ACHN (cell line): ENCODE results near the gene TBX21.
"Not testable (repeated sequence)": the region's sequence is repeated elsewhere in the genome, so short reads cannot be mapped to it uniquely, and the experiment has no call there.

Experiments
- DNase-seq: peaks from one replicate; pipeline ENCODE4 v3.0.0-alpha.2; 2015
- in situ Hi-C: cut with HindIII; loops from 2 replicates; pipeline ENCODE4 v1.10.0; 2017; ENCODE audit warnings: low sequenced_read_pairs, low pct_ligation_motif_present, low pct_unique_long_range_greater_than_20kb

TBX21 gene

DNA sequence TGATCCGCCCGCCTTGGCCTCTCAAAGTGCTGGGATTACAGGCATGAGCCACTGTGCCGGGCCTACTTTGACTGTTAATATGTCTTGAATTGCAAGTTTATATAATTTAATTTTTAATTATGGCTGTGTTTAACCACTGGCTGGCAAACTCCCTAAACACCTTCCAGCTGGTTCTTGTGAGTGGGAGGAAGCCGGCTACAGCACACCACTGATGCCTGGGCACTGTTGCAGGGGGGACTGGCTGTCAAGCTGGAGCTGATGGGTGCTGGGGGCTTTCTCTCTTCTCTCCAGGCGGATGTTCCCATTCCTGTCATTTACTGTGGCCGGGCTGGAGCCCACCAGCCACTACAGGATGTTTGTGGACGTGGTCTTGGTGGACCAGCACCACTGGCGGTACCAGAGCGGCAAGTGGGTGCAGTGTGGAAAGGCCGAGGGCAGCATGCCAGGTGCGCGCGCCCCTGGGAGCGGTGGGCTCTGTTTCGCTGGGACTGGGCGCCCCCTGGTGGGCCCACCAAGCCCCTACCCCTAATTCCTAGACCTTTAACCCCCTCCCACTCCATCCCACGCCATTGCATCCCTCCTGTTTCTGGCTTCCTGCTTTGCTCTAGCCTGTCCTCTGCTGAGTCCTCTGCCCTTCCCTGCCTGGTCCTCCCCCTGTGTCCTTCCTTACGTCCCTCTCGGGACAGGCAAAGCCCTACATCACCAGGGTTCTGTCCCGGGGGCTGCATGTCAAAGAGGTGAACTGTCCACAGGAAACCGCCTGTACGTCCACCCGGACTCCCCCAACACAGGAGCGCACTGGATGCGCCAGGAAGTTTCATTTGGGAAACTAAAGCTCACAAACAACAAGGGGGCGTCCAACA lies 9.5 kb downstream of the TBX21 start:
- in situ Hi-C loops: no loop called here
- DNase-seq: peak; percentile 22

DNA sequence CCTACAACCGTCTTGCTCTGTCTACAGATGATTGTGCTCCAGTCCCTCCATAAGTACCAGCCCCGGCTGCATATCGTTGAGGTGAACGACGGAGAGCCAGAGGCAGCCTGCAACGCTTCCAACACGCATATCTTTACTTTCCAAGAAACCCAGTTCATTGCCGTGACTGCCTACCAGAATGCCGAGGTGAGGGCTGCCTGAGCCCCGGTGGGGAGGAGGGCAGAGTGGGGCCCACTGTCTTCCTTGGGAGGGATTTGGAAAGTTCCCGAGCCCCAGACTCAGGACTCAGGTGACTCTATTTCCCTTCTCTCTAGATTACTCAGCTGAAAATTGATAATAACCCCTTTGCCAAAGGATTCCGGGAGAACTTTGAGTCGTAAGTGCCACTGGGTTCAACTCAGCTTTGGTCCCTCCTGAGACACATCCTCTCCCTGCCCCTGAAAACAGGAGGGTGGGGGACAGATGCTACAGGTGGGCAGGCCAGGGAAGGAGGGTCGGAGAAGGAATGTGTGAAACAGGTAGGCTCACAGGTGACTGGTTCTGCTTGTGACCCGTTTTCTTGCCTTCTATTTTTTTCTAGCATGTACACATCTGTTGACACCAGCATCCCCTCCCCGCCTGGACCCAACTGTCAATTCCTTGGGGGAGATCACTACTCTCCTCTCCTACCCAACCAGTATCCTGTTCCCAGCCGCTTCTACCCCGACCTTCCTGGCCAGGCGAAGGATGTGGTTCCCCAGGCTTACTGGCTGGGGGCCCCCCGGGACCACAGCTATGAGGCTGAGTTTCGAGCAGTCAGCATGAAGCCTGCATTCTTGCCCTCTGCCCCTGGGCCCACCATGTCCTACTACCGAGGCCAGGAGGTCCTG lies 11.4 kb downstream of the TBX21 start:
- in situ Hi-C loops: no loop called here
- no peak for DNase-seq

DNA sequence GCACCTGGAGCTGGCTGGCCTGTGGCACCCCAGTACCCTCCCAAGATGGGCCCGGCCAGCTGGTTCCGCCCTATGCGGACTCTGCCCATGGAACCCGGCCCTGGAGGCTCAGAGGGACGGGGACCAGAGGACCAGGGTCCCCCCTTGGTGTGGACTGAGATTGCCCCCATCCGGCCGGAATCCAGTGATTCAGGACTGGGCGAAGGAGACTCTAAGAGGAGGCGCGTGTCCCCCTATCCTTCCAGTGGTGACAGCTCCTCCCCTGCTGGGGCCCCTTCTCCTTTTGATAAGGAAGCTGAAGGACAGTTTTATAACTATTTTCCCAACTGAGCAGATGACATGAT lies 12.0 kb downstream of the TBX21 start:
- DNase-seq: no peak
- in situ Hi-C loops: no loop called here

DNA sequence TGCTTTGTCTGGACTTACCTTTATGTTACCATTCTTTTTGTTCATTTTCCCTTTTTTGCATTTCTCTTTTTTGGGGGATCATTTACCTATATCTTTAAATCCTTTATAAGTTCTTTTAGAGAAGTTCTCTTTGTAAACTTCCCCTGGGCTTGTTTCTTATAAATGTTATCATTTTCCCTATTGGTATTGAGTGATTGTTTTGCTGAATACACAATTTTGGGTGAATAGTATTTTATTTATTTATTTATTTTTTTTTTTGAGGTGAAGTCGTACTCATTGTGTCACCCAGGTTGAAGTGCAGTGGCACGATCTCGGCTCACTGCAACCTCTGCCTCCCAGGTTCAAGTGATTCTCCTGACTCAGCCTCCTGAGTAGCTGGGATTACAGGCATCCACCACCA lies 18.4 kb downstream of the TBX21 start:
- in situ Hi-C loops: no loop called here
- DNase-seq: no peak

DNA sequence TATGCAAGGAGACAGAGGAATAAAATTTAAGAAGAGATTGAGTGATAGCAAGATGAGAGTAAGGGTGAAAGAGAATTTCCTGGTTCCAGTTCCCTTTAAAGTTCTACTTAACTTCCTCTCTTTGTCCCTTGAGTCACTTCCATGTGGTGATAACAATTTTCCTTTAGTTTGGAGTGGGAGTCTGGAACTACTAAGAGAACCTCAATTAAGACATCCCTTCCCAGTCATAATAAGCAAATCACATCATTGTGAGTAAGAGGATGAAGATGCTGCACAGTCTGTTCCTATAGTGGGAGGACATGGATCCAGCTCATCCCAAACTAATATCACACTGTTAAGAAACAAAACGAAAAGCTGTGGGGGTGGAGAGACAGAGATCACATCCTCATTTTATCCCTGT lies 24.4 kb downstream of the TBX21 start:
- DNase-seq: no peak
- in situ Hi-C loops: no loop called here

DNA sequence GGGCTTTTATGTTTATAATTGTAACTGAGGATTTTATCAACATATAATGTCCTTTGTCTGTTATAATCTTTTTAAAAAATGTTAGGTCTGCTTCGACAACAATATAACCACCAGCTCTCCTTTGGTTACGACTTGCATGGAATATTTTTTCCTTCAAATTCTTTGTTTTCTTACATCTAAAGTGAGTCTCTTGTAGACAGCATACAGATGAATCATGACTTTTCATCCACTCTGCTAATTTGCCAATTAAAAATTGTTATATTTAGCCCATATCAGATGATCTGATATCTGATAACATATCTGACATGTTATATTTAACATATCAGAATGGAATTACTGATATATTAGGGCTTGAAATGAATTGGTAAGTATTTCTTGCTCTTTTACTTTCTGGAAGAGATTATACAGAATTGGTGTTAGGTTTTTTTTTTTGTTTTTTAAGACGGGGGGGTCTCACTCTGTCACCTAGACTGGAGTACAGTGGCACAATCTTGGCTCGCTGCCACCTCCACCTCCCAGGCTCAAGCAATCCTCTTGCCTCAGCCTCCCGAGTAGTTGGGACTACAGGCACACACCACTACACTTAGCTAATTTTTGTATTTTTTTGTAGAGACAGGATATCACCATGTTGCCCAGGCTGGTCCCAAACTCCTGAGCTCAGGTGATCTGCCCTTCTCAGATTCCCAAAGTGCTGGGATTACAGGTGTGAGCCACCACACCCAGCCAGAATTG lies 27.5 kb downstream of the TBX21 start:
- no peak for DNase-seq
- in situ Hi-C loops: no loop called here

DNA sequence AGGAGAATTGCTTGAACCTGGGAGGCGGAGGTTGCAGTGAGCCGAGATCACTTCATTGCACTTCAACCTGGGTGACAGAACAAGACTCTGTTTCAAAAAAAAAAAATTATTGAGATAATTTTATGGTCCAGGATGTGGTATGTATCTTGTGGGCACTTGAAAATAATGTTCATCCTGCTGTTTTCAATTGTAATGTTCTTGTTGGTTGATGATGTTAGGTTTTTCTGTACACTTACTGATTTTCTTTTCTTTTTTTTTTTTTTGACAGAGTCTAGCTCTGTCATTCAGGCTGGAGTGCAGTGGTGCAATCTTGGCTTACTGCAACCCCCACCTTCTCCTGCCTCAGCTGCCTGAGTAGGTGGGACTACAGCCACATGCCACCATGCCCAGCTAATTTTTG lies 29.7 kb downstream of the TBX21 start:
- no peak for DNase-seq
- in situ Hi-C loops: no loop called here

DNA sequence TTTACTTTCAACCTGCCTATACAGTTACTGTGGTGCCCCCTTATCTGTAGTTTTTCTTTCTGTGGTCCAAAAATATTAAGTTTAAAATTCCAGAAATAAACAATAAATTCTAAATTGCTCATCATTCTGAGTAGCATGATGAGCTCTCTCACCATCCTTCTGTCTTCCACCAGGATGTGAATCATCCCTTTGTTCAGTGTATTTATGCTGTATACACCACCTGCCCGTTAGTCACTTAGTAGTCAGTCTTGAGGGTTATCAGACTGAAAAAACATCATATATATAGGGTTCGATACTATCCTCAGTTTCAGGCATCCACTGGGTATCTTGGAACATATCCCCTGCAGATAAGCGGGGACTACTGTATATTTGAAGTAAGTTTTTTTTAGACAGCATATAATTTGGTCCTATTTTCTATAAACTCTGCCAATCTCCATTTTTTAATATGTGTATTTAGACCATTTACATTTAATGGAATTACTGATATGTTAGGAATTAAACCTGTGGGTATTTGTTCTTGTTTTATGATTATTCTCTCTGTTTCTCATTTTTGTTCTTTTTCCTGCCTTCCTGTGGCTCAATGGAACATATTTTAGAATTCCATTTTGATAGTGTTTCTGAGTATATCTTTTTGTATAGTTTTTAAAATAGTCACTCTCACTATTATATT lies 31.0 kb downstream of the TBX21 start:
- no peak for DNase-seq
- in situ Hi-C loops: no loop called here

DNA sequence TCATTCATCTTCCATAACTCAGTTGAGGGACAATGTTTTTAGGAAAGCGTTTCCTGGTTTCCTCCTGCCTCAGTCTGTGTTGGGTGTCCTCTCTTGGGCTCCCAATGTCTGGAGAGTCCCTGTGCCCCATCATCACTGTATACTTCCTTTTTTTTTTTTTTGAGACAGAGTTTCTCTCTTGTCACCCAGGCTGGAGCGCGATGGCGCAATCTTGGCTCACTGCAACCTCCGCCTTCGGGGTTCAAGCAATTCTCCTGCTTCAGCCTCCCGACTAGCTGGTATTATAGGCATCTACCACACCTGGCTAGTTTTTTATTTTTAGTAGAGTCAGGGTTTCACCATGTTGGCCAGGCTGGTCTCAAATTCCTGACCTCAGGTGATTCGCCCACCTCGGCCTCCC lies 40.6 kb downstream of the TBX21 start:
- in situ Hi-C loops: not testable (repeated sequence)

DNA sequence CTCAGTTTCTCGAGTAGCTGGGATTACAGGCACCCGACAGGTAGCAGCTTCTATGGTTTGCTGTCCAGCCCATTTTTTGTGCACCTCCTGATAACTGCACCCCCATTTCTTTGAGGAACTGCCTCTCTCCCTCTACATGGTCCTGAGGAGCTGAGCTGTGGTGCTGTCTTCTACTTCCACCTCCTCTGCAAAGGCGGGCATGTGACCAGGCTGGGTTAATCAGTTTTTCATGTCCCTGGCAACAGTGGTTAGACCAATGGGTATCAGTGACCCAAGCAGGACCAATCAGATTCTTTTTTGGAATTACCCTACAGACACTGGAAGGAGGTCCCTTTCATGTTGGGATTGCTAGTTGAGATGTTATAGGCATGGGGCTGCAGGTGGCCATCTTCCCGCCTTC lies 41.3 kb downstream of the TBX21 start:
- no peak for DNase-seq
- in situ Hi-C loops: no loop called here

More for the DNA sequence above, 40.6 kb downstream of the TBX21 start:
- not testable (repeated sequence) for DNase-seq

DNA sequence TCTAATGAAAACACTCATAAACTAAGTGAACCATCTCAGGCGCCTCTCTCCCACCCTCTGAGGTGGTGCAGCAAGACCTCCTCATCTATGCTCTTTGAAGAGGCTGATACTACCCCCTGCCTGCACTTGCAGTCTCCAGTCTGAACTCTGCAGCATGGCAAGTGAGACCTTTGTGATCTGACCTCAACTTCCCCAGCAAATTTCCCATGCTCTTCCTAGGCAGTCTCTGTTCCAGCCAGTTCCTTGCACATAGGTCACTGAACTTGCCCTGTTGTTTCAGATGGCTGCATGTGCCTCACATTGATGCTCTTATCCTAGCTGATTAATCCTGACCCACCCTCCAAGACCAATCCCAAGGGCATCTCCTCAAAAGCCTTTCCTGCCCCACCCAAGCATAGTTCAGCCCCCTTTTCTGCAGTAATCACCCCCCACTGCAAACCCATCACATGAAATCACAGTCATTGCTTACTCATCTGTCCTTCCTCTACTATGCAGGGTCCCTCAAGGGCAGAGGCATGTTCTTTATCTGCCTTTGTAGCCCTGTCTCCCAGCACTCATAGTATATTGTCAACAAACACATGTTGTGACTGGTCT lies 42.0 kb downstream of the TBX21 start:
- no peak for DNase-seq
- in situ Hi-C loops: no loop called here

DNA sequence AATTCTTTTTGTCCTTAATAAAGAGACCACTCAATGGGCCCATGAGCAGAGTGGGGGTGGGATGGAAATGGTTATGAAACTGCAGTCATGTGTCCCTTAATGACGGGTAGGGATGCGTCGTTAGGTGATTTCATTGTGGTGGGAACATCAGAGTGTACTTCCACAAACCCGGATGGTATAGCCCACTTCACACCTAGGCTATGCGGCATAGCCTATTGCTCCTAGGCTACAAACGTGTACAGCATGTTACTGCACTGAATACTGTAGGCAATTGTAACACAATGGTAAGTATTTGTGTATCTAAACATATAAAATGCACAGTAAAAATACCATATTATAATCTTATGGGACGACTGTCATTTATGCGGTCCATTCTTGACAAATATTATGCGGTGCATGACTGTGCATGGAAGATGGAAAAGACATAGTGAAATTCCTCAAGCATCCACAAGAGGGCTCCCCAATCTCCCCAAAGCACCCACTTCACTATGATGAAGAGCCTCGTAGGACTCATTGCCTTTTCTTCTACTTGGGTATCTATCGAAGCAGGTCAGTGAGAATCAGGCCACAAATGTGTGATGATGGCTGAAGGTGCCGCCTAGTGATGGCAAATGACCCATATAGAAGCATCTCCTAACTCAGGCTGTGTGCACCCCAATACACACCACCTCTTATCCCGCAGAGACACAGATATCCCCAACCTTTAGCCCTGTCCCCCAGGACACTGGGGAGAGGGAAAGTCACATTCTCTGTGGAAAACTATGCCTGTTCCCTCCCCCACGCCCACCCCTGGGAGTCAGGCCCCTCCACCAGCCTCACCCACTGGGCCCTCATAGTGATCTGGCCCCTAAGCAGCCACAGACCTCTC lies 43.5 kb downstream of the TBX21 start:
- peak; percentile 53 for DNase-seq
- in situ Hi-C loops: no loop called here

DNA sequence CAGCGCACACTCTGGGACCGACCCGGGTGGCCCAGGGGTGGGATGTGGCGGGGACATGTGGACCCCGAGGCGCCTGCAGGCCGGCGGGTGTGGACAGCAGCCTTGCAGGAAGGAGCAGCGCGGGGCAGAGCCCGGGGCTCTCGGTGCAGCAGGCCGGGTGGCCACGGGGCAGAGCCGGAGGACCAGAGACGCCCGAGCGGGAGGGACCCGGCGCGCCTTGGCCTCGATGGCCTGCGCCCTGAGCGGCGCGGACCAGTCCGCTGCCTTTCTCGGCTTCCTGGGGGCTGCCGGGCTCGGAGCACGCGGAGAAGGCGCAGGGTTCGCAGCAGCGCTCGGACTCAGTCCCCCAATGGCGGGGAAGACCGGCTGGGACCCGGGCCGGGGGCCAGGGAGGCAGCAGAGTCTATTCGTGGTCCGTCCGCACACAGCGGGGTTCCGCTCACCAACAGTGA lies 45.2 kb downstream of the TBX21 start:
- in situ Hi-C loops: no loop called here
- no peak for DNase-seq

DNA sequence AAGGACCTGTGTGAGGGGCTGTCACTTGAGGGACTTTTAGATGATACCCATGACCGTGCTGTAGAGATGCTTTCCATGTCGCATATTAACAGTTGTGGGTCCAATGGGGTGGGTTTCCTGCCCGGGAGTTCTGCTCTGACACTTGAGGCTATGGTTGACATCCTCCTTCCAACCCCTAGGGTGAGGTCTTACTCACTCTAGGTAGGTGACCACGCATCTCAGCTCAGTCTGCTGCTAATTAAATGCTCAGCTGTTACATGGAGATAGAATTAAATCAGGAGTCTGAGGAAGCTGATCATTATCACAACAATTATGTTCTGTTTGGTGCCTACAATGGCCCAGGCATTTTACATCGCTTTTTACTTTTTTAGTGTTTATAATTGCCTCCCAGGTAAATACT lies 48.4 kb downstream of the TBX21 start:
- DNase-seq: no peak
- in situ Hi-C loops: no loop called here

DNA sequence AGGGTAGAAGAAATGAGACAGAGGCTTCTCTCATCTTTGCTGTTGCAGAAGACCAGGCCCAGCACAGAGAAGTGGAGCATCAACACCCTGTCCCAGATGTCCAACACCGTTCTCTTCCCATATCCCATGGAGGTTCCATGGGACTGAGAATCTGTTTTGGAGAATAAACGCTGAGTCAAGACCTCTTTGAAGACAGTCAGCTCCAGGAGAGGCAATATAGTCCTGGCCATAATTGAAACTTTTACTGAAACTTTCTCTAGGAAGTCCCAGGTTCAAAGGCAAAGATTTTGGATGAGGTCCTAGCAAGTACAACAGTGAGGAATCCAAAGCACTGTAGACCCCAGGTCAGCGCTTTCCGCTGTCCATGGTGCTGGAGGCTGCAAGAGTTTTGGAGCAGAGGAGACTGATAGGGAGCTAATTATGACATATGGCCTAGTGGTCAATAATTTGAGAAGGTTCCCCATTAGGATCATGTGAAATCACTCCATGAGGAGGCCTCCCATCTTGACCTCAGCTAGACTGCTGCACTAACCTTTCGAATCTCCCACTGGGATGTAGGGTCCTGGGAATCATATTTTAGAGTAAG lies 52.6 kb downstream of the TBX21 start:
- in situ Hi-C loops: no loop called here
- peak; percentile 48 for DNase-seq

DNA sequence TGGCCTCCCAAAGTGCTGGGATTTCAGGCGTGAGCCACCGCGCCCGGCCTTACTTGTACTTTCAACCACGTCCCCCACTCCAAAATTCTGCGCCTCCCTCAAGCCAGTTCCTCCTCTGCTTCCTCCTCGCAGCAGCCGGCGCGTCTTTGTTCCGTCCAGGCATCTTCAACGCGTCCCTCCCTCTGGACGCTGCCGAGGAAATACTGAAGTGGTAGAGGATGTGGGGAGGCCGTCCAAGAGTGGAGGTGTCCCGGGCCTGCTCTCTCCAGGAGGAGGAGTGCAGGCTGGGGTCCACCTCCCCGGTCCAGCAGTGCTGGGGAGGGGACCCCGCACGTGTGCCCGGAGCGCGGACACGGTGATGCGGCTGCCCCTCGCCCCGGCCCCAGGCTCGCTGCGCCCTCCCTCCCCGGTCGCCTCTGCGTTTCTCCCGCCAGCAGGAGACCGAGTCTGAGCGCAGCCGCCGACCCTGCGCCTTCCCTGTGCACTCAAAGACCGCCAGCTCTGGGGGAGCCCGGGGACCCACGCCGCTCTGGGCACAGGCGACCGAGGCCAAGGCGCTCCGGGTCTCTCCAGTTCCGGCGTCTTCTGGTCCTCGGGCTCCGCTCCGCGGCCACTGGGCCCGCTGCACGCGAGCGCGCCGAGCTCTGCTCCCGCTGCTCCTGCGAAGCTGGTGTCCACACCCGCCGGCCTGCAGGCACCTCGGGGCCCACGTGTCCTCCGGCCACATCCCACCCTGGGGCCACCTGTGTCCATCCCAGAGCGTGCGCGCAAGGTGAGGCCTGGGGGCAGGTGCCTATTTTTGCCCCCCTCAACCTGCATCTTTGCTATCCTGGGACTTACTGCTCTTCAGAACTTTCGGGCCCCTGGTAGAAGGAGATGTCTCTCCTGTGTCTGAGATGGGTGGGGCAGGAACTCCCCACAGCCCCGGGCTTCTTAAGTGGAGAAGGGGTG lies 56.9 kb downstream of the TBX21 start:
- DNase-seq: peak; percentile 64
- in situ Hi-C loops: no loop called here
